CD4-positive, alpha-beta T cell treated with Interleukin-21 for 1 hour (primary cell): Measurements from ENCODE around the gene PLB1.
A peak's percentile ranks its signal among the peaks of the same experiment; 100 is the strongest.
"Not testable (repeated sequence)": the region's sequence is repeated elsewhere in the genome, so short reads cannot be mapped to it uniquely, and the experiment has no call there.

ENCODE experiments used
- DNase-seq: peaks from one replicate; pipeline ENCODE4 v3.0.0-alpha.2; 2020

Gene PLB1

DNA sequence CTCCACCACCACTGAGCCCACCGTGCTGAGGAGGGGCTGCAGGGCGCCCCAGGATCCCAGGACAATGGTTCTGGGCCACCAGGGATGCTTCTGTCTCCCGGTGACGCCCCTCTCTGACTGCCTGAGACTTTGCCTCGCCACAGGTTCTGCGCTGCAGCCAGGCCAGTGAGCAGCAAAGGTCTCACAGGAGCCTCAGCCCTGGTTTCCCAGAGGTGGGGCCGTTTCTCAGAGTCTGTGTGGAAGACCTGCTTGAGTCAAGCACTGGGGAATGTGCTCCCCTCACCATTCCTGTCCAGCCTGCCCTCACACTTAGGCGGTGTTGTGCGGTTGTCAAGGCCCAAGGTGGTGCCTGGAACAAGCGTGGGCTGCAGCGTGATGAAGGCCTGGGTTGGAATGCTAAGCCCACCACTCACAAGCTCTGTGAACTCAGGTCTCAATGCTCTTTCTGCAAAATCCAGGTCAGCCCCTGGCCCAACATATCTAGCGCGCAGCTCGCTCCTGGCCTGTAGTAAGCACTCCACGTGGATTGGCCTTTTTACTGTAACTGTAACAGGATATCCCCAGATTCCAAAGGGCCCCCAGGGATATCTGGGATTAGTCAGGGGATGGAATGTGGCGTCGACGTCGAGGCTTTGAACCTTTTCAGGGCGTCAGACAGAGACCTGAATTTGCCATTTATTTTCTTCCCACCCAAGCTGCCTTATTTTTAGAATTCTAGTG, 47.6 kb downstream of the PLB1 start:
- DNase-seq = no peak

GRCh38 chr2:28544036-28544346, 48.1 kb downstream of the PLB1 start:
- DNase-seq = no peak

DNA sequence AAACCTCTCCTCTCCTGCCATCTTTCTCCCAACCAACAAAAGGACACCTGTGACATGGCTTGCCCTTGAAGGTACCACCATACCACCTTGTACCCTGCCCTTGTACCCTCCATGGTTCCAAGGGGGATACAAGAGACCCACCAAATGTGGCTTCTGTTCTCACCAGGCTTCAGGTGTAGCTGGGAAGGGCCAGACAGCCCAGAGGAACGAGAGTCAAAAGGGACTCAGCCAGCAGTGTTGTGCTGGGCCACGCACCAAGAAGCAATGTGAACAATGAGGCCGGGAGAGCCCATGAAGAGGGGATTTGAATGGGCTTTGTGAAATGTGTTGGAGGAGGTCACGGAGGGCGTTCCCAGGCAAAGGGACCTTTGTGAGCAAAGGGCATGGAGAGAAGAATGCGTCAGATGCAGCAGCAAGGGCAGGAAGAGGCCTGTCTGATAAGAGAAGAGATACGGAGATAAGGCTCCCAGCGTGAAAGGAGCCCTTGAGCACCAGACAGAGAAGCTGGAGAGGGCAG, 48.6 kb downstream of the PLB1 start:
- peak; percentile 39 for DNase-seq

- DNase-seq = peak; percentile 48
Measured at GRCh38 chr2:28544922-28545589, 49.2 kb downstream of the PLB1 start.

DNA sequence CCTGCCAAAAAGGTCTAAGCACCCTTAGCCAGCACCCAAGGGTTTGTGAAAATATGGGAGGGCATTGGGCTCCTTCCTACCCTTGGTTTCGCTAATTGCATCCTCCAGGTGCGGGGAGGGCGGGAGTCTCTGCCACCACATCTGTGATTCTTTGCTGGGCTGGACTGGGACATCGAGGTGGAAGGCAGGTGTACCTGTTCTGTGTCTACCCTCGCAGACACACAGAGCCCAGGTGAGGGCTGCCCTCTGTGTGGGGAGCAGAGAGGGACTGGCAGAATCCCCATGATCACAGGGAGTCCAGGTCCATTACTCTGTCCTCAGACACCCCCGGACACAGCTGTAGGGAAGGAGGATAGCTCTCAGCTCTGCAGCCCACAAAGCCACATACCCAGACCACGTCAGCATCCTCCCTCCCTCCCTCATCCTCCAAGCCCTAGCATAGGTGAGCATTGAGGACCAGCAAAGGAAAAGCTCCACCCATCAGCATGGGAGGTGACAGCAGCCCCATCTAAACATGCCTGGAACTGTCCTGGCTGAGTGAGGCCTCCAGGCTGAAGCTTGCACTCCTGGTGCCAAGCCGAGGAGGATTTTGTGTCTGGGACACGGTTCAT, 49.8 kb downstream of the PLB1 start:
- peak; percentile 43 for DNase-seq

DNA sequence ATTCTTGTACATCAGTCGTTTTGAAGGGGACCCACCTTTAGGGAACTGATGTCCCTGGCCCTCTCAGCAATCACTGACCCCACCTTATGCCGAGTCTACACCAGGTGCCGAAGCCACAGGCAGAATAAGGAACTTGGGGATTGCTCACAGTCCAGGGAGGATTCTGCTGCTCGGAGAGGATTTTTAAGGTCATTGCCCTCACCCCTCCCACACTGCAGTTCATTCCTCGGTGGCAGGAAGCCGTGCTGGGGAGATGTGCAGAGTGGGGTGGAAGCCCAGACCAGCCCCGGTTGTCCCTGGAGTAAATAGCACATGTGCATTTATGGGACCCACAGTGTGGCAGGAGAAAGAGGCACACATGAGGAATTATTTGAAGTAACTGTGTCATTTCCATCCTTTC, 50.4 kb downstream of the PLB1 start:
- DNase-seq = no peak

DNA sequence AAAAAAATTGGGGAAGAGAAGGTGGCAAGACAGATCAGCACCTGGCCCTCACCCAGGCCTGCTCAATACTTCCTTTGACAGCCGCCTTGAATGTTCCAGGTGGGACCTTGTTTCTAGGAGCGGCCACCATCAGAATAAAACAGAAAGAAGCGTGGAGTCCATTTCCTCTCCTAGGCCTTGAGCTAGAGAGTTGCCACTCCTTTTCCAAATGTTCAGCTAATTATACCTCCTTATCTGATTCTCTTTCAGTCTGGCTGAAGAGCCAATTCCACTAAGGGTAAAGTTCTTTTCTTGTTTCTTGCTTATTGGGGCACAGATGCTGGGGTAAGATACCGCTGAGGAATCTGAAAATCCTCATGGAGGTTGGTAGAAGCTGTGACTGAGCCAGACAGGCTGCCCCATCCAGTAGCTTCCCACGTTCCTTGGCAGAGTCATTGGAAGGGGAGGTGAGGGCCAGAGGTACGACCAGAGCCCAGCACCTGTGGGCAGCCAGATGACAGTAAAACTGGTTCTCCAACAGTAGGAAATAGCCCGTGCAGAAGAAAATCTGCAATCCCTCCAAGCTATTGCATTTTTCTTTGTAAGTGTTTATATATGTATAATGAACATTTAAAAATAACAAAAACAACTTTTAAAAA, 51.5 kb downstream of the PLB1 start:
- DNase-seq = no peak

DNA sequence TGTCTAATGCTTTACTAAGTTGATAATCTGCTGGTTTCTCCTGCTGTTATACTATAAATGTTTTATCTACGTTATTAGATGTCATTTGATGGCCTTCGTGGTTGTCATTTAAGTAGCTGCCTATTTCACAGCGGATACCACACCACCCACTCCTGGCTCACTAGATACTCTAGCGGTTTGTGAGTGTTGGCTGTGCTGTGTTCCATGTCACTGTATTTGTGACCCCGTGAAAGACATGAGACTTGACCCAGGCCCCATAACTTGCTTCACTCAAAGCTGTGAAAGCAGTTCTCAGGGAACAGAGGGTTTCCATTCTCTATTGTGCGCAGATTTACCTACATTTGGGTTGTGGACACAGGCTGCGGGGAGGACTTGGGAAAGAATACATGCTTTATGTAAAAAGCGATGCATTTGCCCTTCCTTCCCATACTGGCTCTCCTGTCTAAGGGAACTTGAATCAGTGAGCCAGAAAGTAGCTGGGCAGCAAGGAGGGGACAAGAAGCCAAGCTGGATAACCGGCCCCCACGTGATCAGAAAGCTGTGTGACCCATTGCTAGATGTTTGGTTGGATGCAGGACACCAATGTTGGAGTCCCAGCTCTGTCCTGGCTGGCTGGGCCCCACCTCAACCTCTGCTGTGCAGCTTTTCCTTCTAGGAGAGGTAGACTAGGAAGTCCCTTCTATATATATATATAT, 52.2 kb downstream of the PLB1 start:
- peak; percentile 43 for DNase-seq

DNA sequence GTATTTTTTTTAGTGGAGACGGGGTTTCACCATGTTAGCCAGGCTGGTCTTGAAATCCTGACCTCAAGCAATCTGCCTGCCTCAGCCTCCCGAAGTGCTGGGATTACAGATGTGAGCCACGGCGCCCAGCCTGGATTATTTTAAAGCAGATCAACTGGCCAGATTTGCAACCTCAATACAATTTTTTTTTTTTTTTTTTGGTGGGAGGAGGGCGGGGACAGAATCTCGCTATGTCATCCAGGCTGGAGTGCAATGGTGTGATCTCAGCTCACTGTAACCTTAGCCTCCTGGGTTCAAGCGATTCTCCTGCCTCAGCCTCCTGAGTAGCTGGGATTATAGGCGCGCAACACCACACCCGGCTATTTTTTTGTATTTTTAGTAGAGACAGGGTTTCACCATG, 54.5 kb downstream of the PLB1 start:
- not testable (repeated sequence) for DNase-seq

- no peak for DNase-seq
Measured at GRCh38 chr2:28552045-28552823, 56.4 kb downstream of the PLB1 start.

DNA sequence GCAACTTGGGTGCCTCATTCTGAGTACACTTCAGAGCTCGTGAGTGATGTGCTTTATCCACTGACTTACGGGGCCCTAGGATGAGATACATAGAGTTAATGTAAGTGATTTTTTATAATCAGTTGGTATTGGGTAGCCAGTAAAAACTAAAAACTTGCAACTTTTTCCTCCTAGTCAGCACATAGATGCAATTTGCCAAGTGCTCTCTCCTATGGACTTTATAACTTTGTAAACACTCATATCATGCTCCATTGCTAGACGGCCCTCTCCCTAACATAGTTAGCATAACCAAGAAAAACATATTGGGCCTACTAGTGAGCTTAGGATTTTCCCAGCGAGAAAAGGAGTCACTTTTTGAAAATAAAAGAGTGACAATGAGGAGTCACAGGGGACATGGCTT, 60.4 kb downstream of the PLB1 start:
- DNase-seq = no peak

DNA sequence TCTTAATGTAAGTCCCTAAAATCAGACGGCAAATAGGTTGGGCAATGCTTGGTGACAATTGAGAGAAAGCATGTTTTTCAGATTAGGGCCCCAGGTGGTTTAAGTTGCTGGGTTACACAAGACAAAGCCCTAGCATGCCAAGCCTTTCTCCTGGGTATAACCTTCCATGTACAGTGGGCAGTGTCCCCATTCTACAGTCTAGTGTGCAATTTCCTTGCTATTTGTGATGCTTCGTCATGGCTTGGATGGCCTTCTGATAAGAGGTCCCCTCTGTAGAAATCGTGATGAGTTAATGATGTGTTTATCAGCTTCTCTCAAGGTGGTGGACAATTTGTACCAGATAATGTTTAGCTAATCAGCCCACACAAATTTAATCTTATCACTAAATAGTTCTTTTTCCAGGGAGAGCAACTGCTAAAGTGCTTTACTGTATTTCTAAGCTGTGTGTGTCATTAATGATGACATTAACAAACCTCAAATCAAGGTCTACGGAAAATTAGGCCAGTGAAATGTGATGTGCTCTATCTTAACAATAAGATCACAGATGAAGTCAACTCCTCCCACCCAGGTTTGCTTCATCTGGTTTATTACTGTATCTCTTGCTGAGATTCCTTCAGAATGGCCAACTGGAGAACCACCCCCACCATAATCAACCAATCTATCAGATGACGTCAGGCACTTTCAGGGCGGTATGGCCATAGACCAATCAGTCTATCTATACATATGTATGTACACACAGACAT, 61.7 kb downstream of the PLB1 start:
- DNase-seq = no peak

GRCh38 chr2:28558158-28558820, 62.4 kb downstream of the PLB1 start:
- DNase-seq = no peak

DNA sequence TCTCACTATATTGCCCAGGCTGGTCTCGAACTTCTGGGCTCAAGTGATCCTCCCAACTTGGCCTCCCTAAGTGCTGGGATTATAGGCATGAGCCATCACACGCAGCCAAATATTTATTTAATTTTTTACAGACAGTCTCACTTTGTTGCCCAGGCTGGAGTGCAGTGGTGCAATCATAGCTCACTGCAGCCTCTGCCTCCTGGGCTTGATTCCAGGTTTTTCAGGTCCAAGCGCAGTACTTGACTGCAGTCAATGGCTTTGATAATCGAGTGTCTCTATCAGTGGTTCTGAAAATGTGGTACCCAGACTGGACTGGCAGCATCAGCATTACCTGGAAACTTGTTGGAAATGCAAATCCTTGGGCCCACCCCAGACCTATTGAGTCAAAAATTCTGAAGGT, 63.1 kb downstream of the PLB1 start:
- DNase-seq = no peak

DNA sequence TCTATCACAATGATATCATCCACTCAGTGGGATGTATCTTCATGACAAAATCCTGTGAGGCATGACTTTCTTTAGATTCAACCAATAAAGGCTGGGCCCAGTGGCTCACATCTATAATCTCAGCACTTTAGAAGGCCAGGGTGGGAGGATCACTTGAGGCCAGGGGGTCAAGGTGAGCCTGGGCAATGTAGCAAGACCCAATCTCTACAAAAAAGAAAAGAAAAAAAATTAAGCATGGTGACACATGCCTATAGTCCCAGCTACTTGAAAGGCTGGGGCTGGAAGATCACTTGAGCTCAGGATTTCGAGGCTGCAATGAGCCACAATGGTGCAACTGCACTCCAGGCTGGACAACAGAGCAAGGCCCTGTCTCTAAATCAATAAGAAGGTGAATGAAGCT, 68.0 kb downstream of the PLB1 start:
- DNase-seq = no peak

DNA sequence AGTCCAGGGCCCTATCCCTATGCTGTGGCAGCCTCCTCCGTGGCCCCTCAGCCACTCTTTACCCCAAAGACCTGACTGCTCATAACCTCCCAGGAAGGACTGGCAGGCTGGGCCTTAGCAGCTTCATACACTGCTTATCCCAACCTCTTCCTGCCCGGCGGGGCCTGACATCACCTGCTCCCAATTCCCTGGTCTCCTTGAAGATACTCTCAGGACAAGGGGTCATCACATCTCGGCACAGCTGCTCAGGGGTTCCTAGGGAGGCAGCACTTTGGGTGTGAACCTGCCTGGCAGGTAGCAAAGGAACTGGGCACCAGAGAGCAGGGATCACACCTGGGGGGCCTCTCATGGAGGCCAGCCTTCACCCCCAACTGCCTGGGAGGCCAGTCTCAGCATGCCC, 68.5 kb downstream of the PLB1 start:
- DNase-seq = no peak

- DNase-seq = no peak
Measured at GRCh38 chr2:28565033-28565432, 69.2 kb downstream of the PLB1 start.

DNA sequence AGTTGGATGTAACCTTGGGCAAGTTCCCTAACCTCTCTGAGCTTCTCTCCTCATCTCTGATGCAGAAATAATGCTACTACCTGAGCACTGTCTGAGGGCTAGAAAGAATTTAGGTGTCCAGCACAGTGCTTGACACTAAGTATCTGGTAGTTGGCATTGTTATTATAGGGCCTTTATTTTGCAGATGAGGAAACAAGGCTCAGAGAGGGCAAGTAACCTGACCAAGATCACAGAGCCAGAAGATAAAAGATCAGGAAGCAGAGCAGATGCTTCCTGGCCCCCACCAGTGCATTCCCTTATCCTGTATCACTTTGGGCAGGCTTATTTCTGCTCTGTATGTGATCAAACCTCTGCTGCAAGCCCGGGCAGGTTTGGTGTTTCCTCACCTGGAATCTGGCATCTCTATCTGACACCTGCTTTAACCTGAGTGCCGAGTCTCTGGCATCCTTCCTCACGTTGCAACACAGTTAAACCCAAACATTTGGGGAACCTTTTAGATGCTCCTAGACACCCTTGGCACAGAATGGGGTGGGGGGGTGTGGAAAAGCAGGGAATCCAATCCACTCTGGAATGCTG, 69.9 kb downstream of the PLB1 start:
- DNase-seq = no peak

DNA sequence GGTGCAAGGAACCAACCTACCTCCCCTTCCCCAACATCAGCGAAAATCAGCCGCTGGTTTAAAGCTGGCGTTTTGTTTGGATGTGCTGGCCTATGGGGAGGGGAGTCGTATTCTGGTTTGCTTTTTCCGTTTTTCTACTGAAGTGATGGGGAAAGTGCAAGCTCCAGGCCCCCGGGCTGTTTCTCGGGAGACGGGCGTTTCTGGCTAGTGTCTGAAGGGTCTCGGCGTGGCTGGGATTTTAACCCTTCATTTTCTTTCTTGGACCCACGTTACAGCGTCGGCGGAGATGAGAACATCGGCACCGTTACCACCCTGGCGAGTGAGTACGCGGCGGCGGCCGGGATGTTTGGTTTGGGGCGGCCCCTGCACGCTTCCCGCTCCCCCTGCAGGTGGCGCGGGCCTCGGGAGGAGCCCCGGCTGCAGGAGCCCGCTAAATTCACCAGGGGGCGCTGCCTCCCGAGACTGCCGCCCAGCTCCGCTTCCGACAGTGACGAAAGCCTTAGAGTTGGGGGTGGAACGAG, 70.7 kb downstream of the PLB1 start:
- DNase-seq = peak; percentile 91

DNA sequence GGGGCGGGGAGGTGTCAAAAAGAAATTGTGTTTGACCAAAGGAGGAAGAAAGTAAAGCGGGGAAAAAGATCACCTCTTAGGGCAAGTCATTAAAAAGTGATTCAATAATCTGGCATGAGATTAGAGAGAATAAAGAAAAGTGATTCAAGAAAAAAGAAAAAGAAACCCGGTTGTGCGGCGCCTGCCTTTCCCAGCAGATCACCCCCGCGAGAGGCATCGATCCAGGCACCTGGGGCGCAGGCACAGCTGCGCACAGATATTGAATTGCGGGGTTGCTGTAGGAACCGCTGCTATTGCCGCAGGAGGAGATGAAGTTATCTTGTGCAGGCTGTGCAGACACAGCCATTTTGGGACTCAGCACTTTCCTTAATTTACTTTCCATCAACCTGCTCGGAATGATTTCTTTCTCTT, 71.2 kb downstream of the PLB1 start:
- DNase-seq = no peak
